ENCODE results near the gene ADARB2. TPM values are rescaled to one million over a fixed set of nuclear protein-coding genes. Genes with fewer than 3 reads are reported as not detected.

Gene ADARB2
- total RNA-seq, 1 experiment from 2014 or later = 1.9 TPM

- DNase-seq (ENCODE audit: extremely low read depth, low read depth) = no peak
Observed at GRCh38 chr10:1687623-1688150, 49.6 kb downstream of the ADARB2 start.

GRCh38 chr10:1687190-1687589 lies 50.1 kb downstream of the ADARB2 start:
- DNase-seq (ENCODE audit: extremely low read depth, low read depth) = no peak

GRCh38 chr10:1686491-1686749 lies 50.9 kb downstream of the ADARB2 start:
- DNase-seq (ENCODE audit: extremely low read depth, low read depth) = no peak

- DNase-seq (ENCODE audit: extremely low read depth, low read depth) = no peak
Observed at GRCh38 chr10:1685699-1686490, 51.4 kb downstream of the ADARB2 start.

GRCh38 chr10:1684991-1685390 lies 52.3 kb downstream of the ADARB2 start:
- no peak for DNase-seq (ENCODE audit: extremely low read depth, low read depth)

- DNase-seq (ENCODE audit: extremely low read depth, low read depth) = no peak
Observed at GRCh38 chr10:1683649-1684048, 53.7 kb downstream of the ADARB2 start.

GRCh38 chr10:1679821-1680650 lies 57.3 kb downstream of the ADARB2 start:
- DNase-seq (ENCODE audit: extremely low read depth, low read depth) = no peak

- DNase-seq (ENCODE audit: extremely low read depth, low read depth) = no peak
Observed at GRCh38 chr10:1678084-1678483, 59.2 kb downstream of the ADARB2 start.

GRCh38 chr10:1677307-1677939 lies 59.9 kb downstream of the ADARB2 start:
- no peak for DNase-seq (ENCODE audit: extremely low read depth, low read depth)

GRCh38 chr10:1674501-1674900 lies 62.8 kb downstream of the ADARB2 start:
- no peak for DNase-seq (ENCODE audit: extremely low read depth, low read depth)

- DNase-seq (ENCODE audit: extremely low read depth, low read depth) = no peak
Observed at GRCh38 chr10:1673568-1674345, 63.6 kb downstream of the ADARB2 start.

- DNase-seq (ENCODE audit: extremely low read depth, low read depth) = no peak
Observed at GRCh38 chr10:1672001-1672781, 65.1 kb downstream of the ADARB2 start.

- no peak for DNase-seq (ENCODE audit: extremely low read depth, low read depth)
Observed at GRCh38 chr10:1671366-1672000, 65.8 kb downstream of the ADARB2 start.

GRCh38 chr10:1670541-1671365 lies 66.6 kb downstream of the ADARB2 start:
- DNase-seq (ENCODE audit: extremely low read depth, low read depth) = no peak

- DNase-seq (ENCODE audit: extremely low read depth, low read depth) = no peak
Observed at GRCh38 chr10:1669433-1669832, 67.9 kb downstream of the ADARB2 start.

GRCh38 chr10:1668399-1668798 lies 68.9 kb downstream of the ADARB2 start:
- no peak for DNase-seq (ENCODE audit: extremely low read depth, low read depth)

- DNase-seq (ENCODE audit: extremely low read depth, low read depth) = no peak
Observed at GRCh38 chr10:1667392-1667791, 69.9 kb downstream of the ADARB2 start.

GRCh38 chr10:1666147-1666546 lies 71.2 kb downstream of the ADARB2 start:
- no peak for DNase-seq (ENCODE audit: extremely low read depth, low read depth)

- no peak for DNase-seq (ENCODE audit: extremely low read depth, low read depth)
Observed at GRCh38 chr10:1665681-1666080, 71.6 kb downstream of the ADARB2 start.

Measured in NCI-H460 (cell line).